GM12878 (cell line): ENCODE measurements around the gene RGS19. TPM values are rescaled to one million over a fixed set of nuclear protein-coding genes. Genes with fewer than 3 reads are reported as not detected.

Source experiments
- CBX5 ChIP-seq: sonication (generic); IDR thresholded peaks from 2 replicates; pipeline ENCODE4 v1.6.1; 2016; ENCODE audit warnings: low read depth, moderate library complexity, mild to moderate bottlenecking, inconsistent platforms
- CEBPB ChIP-seq, 2 experiments: fragments of 150-350 bp in 1 of 2; IDR thresholded peaks; 2 replicates each; pipeline ENCODE4 v1.6.1; 2012 to 2014; ENCODE audit warnings: low read depth in 2 of 2, low read length in 2 of 2, borderline replicate concordance in 1 of 2, inconsistent platforms in 1 of 2
- E2F8 ChIP-seq: fragments of 450-650 bp; IDR thresholded peaks from 2 replicates; pipeline ENCODE4 v1.6.1; 2018; ENCODE audit warnings: mild to moderate bottlenecking, low read depth, moderate library complexity; ENCODE audit not compliant: partially characterized antibody
- EZH2 ChIP-seq: IDR thresholded peaks from 2 replicates; pipeline ENCODE4 v1.6.1; 2012; ENCODE audit warnings: low read depth, mild to moderate bottlenecking, control low read depth, inconsistent platforms, low read length, borderline replicate concordance; ENCODE audit not compliant: control insufficient read depth
- GATAD2B ChIP-seq: fragments of 450-650 bp; conservative IDR thresholded peaks from 2 replicates; pipeline ENCODE4 v1.6.1; 2017; ENCODE audit warnings: low read depth, mild to moderate bottlenecking, moderate library complexity
- NBN ChIP-seq: fragments of 450-650 bp; IDR thresholded peaks from 2 replicates; pipeline ENCODE4 v1.6.1; 2016
- NR2C1 ChIP-seq: fragments of 450-650 bp; IDR thresholded peaks from 2 replicates; pipeline ENCODE4 v1.6.1; 2017; ENCODE audit warnings: antibody characterized with exemption, mild to moderate bottlenecking, moderate library complexity
- POU2F2 ChIP-seq: IDR thresholded peaks from 3 replicates; pipeline ENCODE4 v1.6.1; 2011; ENCODE audit warnings: low read depth, mild to moderate bottlenecking, low read length, borderline replicate concordance
- SMAD1 ChIP-seq: fragments of 450-650 bp; IDR thresholded peaks from 2 replicates; pipeline ENCODE4 v1.6.1; 2018; ENCODE audit warnings: mild to moderate bottlenecking, low read depth; ENCODE audit not compliant: partially characterized antibody
- SPI1 ChIP-seq: IDR thresholded peaks from 2 replicates; pipeline ENCODE4 v1.6.1; 2011; ENCODE audit warnings: low read depth, mild to moderate bottlenecking, low read length, moderate library complexity, borderline replicate concordance; ENCODE audit not compliant: insufficient read depth
- YY1 ChIP-seq: IDR thresholded peaks from 2 replicates; pipeline ENCODE4 v1.6.1; 2011; ENCODE audit warnings: low read depth, mild to moderate bottlenecking, low read length
- ZBTB40 ChIP-seq: fragments of 450-650 bp; IDR thresholded peaks from 2 replicates; pipeline ENCODE4 v1.6.1; 2016; ENCODE audit warnings: mild to moderate bottlenecking, moderate library complexity, borderline replicate concordance
- ZNF207 ChIP-seq: fragments of 450-650 bp; IDR thresholded peaks from 2 replicates; pipeline ENCODE4 v1.6.1; 2014; ENCODE audit warnings: antibody characterized with exemption, mild to moderate bottlenecking, borderline replicate concordance
- ZNF24 ChIP-seq: fragments of 450-650 bp; IDR thresholded peaks from 2 replicates; pipeline ENCODE4 v1.6.1; 2017; ENCODE audit warnings: antibody characterized with exemption, mild to moderate bottlenecking
- ZNF687 ChIP-seq: fragments of 450-650 bp; IDR thresholded peaks from 2 replicates; pipeline ENCODE4 v1.6.1; 2017; ENCODE audit warnings: mild to moderate bottlenecking, moderate library complexity
- polyA plus RNA-seq, 11 experiments: library from polyadenylated mRNA; depleted of rRNA in 4 of 11; unstranded in 6 of 11; stranded (reverse) in 5 of 11; fragments of >200 nt; fragmentation: Nextera tagmentation in 4 of 11; fragmentation: Illumina TruSeq in 1 of 11; extraction: Ambion mirVana in 4 of 11; extraction: Trizol in 1 of 11; gene quantifications; 1 replicate in 1 of 11; 2 replicates in 10 of 11; pipeline versions ENCODE4 v1.2.1 to v1.2.3, GENCODE V29; 2011 to 2016; ENCODE audit warnings: inconsistent platforms in 2 of 11, missing spikeins in 2 of 11, low read depth in 1 of 11
- total RNA-seq, 4 experiments: library from RNA; depleted of rRNA in 3 of 4; stranded (reverse); fragments of >200 nt in 3 of 4; fragmentation: Illumina TruSeq in 1 of 4; extraction: Trizol in 1 of 4; gene quantifications; 2 replicates each; pipeline versions ENCODE4 v1.2.1 to v1.2.3, GENCODE V29; 2013 to 2021
- TF ChIP-seq, protein P1 (sequence below): fragments of 450-650 bp; IDR thresholded peaks from 2 replicates; pipeline ENCODE4 v1.6.1; 2016; ENCODE audit warnings: mild to moderate bottlenecking

RGS19 gene
- total and polyA plus RNA-seq, 10 of the 15 experiments (the other 5 are each of a cell fraction or from before 2014, with no cell fraction given), result 0.82 to 62.4 (median 39.8) TPM

GRCh38 chr20:64055893-64056638 is 23.3 kb downstream of the RGS19 start (continued):
- TF ChIP-seq ZBTB40 (no peak), EZH2 (no peak), GATAD2B (0 out of 2 replicates have a peak, but pooled peaks have one; percentile 60), CEBPB (IDR thresholded peaks at IDR 0.05; ENCODE audit: borderline replicate concordance in 1 of 2, low read depth in 2 of 2, low read length in 2 of 2) (no peak), ZNF24 (no peak), SPI1 (no peak), SMAD1 (no peak), POU2F2 (no peak), NBN (0 out of 2 replicates have a peak, but pooled peaks have one; percentile 23), CBX5 (no peak), YY1 (no peak), ZNF207 (no peak), E2F8 (no peak), NR2C1 (no peak), ZNF687 (peak; percentile 51)
- TF ChIP-seq, protein P1, sequence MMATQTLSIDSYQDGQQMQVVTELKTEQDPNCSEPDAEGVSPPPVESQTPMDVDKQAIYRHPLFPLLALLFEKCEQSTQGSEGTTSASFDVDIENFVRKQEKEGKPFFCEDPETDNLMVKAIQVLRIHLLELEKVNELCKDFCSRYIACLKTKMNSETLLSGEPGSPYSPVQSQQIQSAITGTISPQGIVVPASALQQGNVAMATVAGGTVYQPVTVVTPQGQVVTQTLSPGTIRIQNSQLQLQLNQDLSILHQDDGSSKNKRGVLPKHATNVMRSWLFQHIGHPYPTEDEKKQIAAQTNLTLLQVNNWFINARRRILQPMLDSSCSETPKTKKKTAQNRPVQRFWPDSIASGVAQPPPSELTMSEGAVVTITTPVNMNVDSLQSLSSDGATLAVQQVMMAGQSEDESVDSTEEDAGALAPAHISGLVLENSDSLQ, result no peak
